ENCODE data around the gene MGAT5B. TPM values are rescaled to one million over a fixed set of nuclear protein-coding genes. Genes with fewer than 3 reads are reported as not detected.

The MGAT5B gene, protein sequence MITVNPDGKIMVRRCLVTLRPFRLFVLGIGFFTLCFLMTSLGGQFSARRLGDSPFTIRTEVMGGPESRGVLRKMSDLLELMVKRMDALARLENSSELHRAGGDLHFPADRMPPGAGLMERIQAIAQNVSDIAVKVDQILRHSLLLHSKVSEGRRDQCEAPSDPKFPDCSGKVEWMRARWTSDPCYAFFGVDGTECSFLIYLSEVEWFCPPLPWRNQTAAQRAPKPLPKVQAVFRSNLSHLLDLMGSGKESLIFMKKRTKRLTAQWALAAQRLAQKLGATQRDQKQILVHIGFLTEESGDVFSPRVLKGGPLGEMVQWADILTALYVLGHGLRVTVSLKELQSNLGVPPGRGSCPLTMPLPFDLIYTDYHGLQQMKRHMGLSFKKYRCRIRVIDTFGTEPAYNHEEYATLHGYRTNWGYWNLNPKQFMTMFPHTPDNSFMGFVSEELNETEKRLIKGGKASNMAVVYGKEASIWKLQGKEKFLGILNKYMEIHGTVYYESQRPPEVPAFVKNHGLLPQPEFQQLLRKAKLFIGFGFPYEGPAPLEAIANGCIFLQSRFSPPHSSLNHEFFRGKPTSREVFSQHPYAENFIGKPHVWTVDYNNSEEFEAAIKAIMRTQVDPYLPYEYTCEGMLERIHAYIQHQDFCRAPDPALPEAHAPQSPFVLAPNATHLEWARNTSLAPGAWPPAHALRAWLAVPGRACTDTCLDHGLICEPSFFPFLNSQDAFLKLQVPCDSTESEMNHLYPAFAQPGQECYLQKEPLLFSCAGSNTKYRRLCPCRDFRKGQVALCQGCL
- total RNA-seq: under 1 TPM in 1 of 4 donors, not detected in 3; 0.12 TPM
- polyA plus RNA-seq: 0.05 TPM
- long read RNA-seq, donor 1: 0 reads
- long read RNA-seq, donor 2: 0 reads
- long read RNA-seq, donor 3: 0 reads
- long read RNA-seq, donor 4: 0 reads

- peak; percentile 85 to 95 (median 91) for DNase-seq
- intact Hi-C loops (cut with DNase I): loop anchor here (2.0 to 10.0 kb wide), 6 partner anchors 184 to 387 kb away; no protein-coding TSS in a partner anchor
- ATAC-seq: peak; percentile 94
These were observed at the start of gene MGAT5B for GRCh38 chr17:76868176-76868668. MGAT5B (plus strand) TSS chr17:76868404; CDS start chr17:76869030, 626 bp downstream.

GRCh38 chr17:76820039-76820438, 48.2 kb upstream of the MGAT5B start:
- 33% methylated on average over 1 of the region's 1 CpG for WGBS
- H3K4me1 ChIP-seq (ENCODE audit: control insufficient read depth, insufficient read depth, low read length): no peaks in the 10 kb centered on the region
- ATAC-seq (no peak), DNase-seq (no peak)
- no peak overlapping the region for H3K27ac ChIP-seq (ENCODE audit: low read length)
- no peak overlapping the region for H3K4me3 ChIP-seq (ENCODE audit: low read length)
- H3K27me3 ChIP-seq (ENCODE audit: control insufficient read depth, insufficient read depth): no peaks in the 10 kb centered on the region
- H3K9me3 ChIP-seq (ENCODE audit: control insufficient read depth, low read length): no peaks in the 10 kb centered on the region
- intact Hi-C loops (cut with DNase I): no loop called here

More at GRCh38 chr17:76868176-76868668, at the start of gene MGAT5B:
- Histone ChIP-seq H3K4me1 (ENCODE audit: control insufficient read depth, insufficient read depth, low read length) (peaks cover 2% of the 10 kb centered on the region), H3K27ac (ENCODE audit: low read length) (no peak within 1 kb of the TSS), H3K9me3 (ENCODE audit: control insufficient read depth, low read length) (no peaks in the 10 kb centered on the region), H3K4me3 (ENCODE audit: low read length) (peak within 1 kb of the TSS; percentile 56), H3K27me3 (ENCODE audit: control insufficient read depth, insufficient read depth) (no peaks in the 10 kb centered on the region)
- whole genome bisulfite sequencing: under 1% methylated on average over 76 of the region's 76 CpGs

DNA sequence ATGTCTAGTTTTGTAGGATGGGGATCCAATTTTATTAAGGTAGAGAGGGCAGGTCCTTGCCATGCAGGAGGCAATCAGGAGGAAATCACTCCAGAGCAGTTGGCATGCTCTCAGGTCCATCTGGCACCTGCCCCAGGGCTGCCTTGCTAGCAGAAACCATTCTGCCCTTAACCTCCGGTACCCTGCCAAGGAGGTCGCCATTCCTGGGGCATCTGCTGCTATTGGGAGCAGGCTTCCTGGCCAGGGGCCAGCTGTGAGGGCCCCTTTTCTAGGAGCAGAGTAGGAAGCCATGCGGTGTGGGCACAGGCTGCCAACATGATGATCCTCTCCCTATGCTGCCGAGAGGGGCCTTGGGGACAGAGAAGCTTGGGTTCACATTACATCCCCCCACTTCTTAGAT, 47.6 kb upstream of the MGAT5B start:
- Histone ChIP-seq H3K27ac (ENCODE audit: low read length) (no peak overlapping the region), H3K4me3 (ENCODE audit: low read length) (no peak overlapping the region), H3K4me1 (ENCODE audit: control insufficient read depth, insufficient read depth, low read length) (no peaks in the 10 kb centered on the region), H3K9me3 (ENCODE audit: control insufficient read depth, low read length) (no peaks in the 10 kb centered on the region), H3K27me3 (ENCODE audit: control insufficient read depth, insufficient read depth) (no peaks in the 10 kb centered on the region)
- DNase-seq (no peak), ATAC-seq (no peak)
- WGBS: 71% methylated on average over 4 of the region's 4 CpGs
- intact Hi-C loops (cut with DNase I): no loop called here

GRCh38 chr17:76822184-76822778, 45.9 kb upstream of the MGAT5B start:
- intact Hi-C loops (cut with DNase I): no loop called here
- no peak overlapping the region for H3K4me3 ChIP-seq (ENCODE audit: low read length)
- ATAC-seq (no peak), DNase-seq (no peak)
- no peaks in the 10 kb centered on the region for H3K9me3 ChIP-seq (ENCODE audit: control insufficient read depth, low read length)
- no peaks in the 10 kb centered on the region for H3K27me3 ChIP-seq (ENCODE audit: control insufficient read depth, insufficient read depth)
- 60% methylated on average over 7 of the region's 7 CpGs for WGBS
- H3K4me1 ChIP-seq (ENCODE audit: control insufficient read depth, insufficient read depth, low read length): no peaks in the 10 kb centered on the region
- no peak overlapping the region for H3K27ac ChIP-seq (ENCODE audit: low read length)

DNA sequence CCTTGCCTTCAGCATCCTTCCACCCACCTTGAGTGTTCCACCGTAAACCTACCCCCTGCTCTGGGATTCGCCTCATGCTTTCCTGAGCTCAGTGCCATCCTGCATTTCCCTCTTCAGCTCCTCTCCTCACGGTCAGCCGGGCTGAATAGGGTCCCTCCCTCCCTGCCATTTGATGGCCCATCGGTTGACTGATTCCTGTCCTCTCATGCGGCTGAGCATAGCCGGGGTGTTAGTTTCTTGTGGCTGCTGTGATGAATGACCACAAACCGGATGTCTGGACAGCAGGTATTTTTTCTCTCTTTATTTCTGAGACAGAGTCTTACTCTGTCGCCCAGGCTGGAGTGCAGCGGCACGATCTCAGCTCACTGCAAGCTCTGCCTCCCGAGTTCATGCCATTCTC, 44.1 kb upstream of the MGAT5B start:
- Histone ChIP-seq H3K27me3 (ENCODE audit: control insufficient read depth, insufficient read depth) (no peaks in the 10 kb centered on the region), H3K27ac (ENCODE audit: low read length) (no peak overlapping the region), H3K4me1 (ENCODE audit: control insufficient read depth, insufficient read depth, low read length) (no peaks in the 10 kb centered on the region), H3K9me3 (ENCODE audit: control insufficient read depth, low read length) (no peaks in the 10 kb centered on the region), H3K4me3 (ENCODE audit: low read length) (no peak overlapping the region)
- ATAC-seq (no peak), DNase-seq (no peak)
- 84% methylated on average over 12 of the region's 12 CpGs for WGBS
- intact Hi-C loops (cut with DNase I): no loop called here

DNA sequence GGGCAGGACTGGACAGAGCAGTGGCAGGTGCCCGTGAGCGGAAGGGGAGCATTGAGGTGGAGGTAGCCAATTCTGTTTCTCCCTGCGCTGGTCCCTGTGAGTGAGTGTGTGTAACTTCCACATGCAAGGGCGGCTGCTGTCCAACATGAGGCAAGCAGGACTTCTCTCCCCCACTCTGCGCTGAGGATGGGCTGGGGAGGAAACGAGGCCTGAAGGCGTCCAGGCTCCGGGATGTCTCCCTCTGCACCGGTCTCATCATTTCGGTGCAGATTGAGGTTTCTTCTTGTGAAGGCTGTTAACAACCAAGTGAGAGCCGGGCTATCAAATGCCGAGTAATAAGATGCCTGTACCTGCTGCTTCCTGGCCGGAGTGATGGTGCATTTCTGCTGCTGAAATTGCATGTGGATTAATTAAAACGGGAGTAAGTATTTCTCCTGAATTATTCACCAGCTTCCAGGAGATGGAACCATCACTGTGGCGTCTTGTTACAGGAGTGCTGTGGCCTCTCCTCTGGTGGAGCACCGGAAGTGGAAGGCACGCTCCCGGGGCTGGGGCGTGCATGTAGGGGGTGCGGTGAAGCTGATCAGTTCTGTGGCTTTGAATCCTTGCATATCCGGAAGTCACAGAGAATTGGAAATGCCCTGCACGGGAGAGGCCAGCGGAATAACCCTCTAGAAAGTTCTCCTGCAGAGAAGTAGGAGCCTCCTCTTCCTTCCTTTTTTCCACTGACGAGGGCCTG, 41.7 kb upstream of the MGAT5B start:
- intact Hi-C loops (cut with DNase I): no loop called here
- Histone ChIP-seq H3K4me3 (ENCODE audit: low read length) (no peak overlapping the region), H3K27me3 (ENCODE audit: control insufficient read depth, insufficient read depth) (no peaks in the 10 kb centered on the region), H3K27ac (ENCODE audit: low read length) (no peak overlapping the region), H3K4me1 (ENCODE audit: control insufficient read depth, insufficient read depth, low read length) (no peaks in the 10 kb centered on the region), H3K9me3 (ENCODE audit: control insufficient read depth, low read length) (no peaks in the 10 kb centered on the region)
- DNase-seq: no peak
- ATAC-seq: no peak
- WGBS: 54% methylated on average over 24 of the region's 24 CpGs

DNA sequence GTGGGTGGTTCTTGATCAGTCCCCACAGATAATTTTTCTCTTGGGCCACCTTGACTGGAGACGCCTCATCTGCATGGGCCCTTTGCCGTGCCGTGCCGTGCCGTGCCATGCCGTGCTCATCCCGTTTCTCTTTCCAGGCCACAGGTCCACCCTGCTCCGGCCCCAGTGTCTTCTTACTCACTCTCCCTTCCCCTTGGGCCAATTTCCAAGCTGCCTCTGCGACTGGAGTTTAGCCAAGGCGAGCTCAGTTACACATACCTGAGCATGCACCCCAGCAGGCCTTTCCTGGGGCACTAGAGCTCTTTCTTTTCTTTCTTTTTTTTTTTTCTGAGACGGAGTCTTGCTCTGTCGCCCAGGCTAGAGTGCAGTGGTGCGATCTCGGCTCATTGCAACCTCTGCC, 40.5 kb upstream of the MGAT5B start:
- Histone ChIP-seq H3K4me3 (ENCODE audit: low read length) (no peak overlapping the region), H3K4me1 (ENCODE audit: control insufficient read depth, insufficient read depth, low read length) (no peaks in the 10 kb centered on the region), H3K27ac (ENCODE audit: low read length) (no peak overlapping the region), H3K9me3 (ENCODE audit: control insufficient read depth, low read length) (no peaks in the 10 kb centered on the region), H3K27me3 (ENCODE audit: control insufficient read depth, insufficient read depth) (no peaks in the 10 kb centered on the region)
- ATAC-seq (no peak), DNase-seq (no peak)
- 85% methylated on average over 14 of the region's 14 CpGs for WGBS
- intact Hi-C loops (cut with DNase I): no loop called here

GRCh38 chr17:76830987-76831715, 37.1 kb upstream of the MGAT5B start:
- no peaks in the 10 kb centered on the region for H3K27me3 ChIP-seq (ENCODE audit: control insufficient read depth, insufficient read depth)
- H3K9me3 ChIP-seq (ENCODE audit: control insufficient read depth, low read length): no peaks in the 10 kb centered on the region
- no peak for ATAC-seq
- no peak overlapping the region for H3K27ac ChIP-seq (ENCODE audit: low read length)
- no peaks in the 10 kb centered on the region for H3K4me1 ChIP-seq (ENCODE audit: control insufficient read depth, insufficient read depth, low read length)
- no peak overlapping the region for H3K4me3 ChIP-seq (ENCODE audit: low read length)
- 84% methylated on average over 10 of the region's 10 CpGs for WGBS
- intact Hi-C loops (cut with DNase I): no loop called here
- no peak for DNase-seq

GRCh38 chr17:76833034-76833644, 35.1 kb upstream of the MGAT5B start:
- no peaks in the 10 kb centered on the region for H3K9me3 ChIP-seq (ENCODE audit: control insufficient read depth, low read length)
- intact Hi-C loops (cut with DNase I): no loop called here
- DNase-seq: no peak
- no peaks in the 10 kb centered on the region for H3K4me1 ChIP-seq (ENCODE audit: control insufficient read depth, insufficient read depth, low read length)
- no peak for ATAC-seq
- H3K4me3 ChIP-seq (ENCODE audit: low read length): no peak overlapping the region
- H3K27ac ChIP-seq (ENCODE audit: low read length): no peak overlapping the region
- WGBS: 84% methylated on average over 7 of the region's 7 CpGs
- H3K27me3 ChIP-seq (ENCODE audit: control insufficient read depth, insufficient read depth): no peaks in the 10 kb centered on the region
